Stimulated activated CD8-positive, alpha-beta memory T cell treated with anti-CD3 and anti-CD28 coated beads, Interleukin-15, amount 100 ng/mL, for 48 hours (primary cell): Measurements from ENCODE around the gene FLT4.

ENCODE experiments used
- DNase-seq, 2 donors: peaks; one replicate each; pipeline ENCODE4 v3.0.0-alpha.2; 2020; ENCODE audit warnings: low read depth in 2 of 2

Gene FLT4

DNA sequence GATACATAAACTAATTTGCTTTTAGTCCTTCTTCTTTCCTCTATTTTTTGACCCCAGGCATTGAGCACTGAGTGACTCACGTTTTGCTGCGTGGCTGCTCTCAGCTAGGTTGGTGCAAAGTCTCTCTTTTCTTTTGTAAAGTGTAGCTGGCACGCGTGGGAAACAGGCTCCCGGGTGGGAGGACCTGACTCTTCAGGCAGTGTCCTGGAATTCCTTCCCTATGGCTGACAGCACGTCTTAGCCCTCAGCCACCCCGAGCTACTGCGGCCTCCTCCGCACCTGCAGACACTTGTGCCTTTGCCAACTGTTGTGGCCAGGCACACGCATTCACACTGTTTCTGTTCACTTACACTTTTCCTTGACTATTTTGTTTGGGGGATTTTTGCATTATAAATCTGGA is 57.2 kb downstream of the FLT4 start:
- DNase-seq = no peak

- no peak for DNase-seq
These were observed 58.0 kb downstream of the FLT4 start, which contains the start of gene SCGB3A1 for GRCh38 chr5:180591311-180591887. Gene SCGB3A1, minus strand, starts transcription at chr5:180591499. Its CDS starts 37 bp downstream, at chr5:180591462.

- DNase-seq = no peak
These were observed 58.7 kb downstream of the FLT4 start for GRCh38 chr5:180590543-180591310.

DNA sequence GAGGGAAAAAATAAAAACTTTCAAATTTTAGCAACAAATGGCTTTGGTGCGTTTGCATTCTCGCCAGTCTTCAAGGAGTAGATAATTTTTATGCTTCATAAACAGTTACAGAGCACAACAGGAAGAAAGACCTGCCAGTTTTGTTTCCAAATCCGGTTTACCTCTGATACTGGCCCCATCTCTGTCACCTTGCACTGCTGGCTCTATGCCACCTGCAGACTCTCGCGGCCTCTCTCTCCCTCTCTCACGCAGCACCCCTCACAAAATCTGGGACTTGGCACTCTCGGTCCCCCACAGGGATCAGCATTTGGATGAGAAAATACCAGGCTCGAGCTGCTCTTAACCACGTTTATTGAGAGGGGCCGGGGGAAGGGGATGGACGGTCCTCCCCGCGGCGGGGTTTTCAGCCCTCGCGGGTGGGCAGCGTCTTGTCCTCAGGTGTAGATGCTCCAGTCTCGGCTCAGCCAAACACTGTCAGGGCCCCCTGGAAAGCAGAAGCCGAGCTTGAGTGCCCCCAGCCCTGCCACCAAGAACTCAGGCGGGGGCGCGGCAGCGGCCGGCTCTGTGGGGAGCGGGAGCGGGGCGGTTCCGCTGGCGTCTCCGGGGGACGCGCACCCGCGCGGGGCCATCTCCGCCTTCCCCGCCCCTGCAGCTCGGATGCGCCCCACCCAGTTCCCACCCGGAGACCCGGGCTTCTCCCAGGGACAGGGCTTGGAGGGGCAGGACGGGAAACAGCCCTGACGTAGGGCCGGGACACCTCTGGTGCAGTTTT is 59.4 kb downstream of the FLT4 start:
- no peak for DNase-seq

DNA sequence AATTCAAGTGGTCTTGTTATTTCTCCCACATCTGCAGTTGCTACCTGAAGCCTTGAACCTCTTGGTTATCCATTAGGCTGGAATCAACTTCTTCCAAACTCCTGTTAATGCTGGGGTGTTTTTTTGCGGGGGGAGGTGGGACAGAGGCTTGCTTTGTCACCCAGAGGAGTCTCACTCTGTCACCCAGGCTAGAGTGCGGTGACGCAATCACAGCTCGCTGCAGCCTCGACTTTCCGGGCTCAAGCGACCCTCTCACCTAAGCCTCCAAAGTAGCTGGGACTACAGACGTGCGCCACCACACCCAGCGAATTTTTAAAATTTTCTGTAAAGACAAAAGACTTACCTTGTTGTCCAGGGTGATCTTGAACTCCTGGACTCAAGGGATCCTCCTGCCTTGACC is 62.5 kb downstream of the FLT4 start:
- DNase-seq = no peak

- no peak for DNase-seq
These were observed 63.2 kb downstream of the FLT4 start for GRCh38 chr5:180586204-180586603.

DNA sequence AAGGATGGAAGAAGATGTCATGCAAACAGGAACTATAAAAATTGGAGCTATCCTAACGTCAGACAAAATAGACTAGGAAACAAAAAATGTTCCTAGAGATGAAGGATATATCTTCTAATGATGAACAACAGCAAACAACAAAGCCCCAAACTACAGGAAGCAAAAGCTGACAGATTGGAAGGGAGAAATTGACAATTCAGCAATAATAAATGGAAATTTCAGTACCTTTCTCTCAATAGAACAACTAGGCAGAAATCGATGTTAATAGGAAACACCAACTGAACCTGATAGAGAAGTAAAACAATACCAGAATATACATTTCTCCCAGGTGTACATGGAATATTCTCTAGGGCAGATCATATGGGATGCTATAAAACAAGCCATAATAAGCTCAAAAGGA is 65.7 kb downstream of the FLT4 start:
- DNase-seq = no peak

DNA sequence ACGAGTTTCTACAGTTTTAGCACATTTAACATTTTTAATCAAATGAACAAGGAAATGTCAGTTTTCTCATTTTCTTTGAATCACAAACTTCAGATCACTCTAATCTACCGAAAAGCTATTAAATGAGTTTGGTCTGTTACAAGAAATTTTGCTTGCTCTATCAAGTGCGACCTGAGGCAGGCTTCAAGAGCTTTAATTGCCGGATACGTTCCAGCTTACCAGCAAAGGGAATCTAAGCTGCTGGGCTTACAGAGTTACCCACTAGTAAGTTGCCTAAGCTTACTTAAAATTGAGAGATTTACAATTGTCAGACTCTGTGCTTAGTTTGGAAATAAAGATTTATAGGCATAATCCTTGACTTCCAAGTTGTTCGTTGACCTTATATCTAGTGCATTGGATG is 68.7 kb downstream of the FLT4 start:
- no peak for DNase-seq

- no peak for DNase-seq
These were observed 73.8 kb downstream of the FLT4 start for GRCh38 chr5:180575571-180575970.

DNA sequence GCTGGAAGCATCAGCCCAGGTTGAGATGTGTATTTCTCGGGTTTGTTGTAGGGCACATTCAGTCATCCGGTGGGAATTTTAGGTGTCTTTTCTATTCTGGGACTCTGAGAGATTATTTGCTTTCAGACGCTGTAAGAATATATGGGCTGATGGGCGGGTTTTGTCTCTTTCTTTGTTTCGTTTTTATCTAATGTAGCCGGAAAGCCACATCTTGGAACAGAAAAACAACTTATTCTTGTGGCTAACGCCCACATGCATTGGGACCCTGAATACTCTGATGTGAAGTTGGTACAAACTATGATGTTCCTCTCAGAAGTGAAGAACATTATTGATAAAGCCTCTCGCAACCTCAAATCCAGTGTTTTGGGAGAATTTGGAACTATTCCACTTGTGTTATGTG is 80.5 kb downstream of the FLT4 start:
- no peak for DNase-seq

GRCh38 chr5:180563994-180564393 is 85.4 kb downstream of the FLT4 start:
- DNase-seq = peak in 1 of 2 donors; percentile 18

DNA sequence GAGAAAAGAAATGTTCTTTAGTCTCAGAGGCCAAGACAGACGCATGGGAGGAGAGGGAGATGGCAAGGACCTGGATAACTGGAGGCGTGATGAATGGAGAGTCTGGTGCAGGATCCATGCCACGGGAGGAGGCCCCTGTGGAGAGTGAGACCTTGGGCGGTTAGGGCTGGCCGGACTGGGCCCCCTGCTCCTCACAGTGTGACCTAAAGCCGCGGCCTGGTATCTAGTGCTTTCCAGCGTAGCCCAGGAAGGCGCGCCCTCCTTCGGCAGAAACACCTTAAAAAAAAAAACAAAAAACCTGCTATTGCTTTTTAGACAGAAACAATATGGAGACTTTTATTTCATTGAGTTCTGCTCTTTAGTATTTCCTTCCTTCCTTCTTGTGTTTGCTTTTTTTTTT is 91.2 kb downstream of the FLT4 start:
- no peak for DNase-seq

DNA sequence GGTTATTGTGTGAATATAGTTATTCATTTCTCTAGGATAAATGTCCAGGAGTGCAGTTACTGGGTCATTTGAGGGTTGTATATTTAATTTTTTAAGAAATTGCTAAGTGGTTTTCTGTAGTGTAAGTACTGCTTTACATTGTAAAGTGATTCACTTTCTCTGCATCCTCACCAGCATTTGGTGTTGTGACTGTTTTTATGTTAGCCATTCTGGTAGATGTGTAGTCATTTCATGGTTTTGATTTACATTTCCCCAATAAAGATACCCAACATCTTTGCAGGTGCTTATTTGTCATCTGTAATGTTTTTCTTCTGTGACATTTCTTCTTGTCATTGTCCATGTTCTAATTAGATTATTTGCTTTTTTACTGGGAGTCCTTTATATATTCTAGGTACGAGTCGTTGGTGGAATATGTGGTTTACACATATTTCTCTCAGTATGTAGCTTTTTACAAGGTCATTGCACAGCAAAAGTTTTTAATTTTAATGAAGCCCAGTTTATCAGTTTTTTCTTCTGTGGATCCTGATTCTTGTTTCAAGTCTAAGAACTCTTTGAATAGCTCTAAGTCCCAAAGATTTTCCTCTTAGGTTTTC is 92.1 kb downstream of the FLT4 start:
- DNase-seq = no peak

DNA sequence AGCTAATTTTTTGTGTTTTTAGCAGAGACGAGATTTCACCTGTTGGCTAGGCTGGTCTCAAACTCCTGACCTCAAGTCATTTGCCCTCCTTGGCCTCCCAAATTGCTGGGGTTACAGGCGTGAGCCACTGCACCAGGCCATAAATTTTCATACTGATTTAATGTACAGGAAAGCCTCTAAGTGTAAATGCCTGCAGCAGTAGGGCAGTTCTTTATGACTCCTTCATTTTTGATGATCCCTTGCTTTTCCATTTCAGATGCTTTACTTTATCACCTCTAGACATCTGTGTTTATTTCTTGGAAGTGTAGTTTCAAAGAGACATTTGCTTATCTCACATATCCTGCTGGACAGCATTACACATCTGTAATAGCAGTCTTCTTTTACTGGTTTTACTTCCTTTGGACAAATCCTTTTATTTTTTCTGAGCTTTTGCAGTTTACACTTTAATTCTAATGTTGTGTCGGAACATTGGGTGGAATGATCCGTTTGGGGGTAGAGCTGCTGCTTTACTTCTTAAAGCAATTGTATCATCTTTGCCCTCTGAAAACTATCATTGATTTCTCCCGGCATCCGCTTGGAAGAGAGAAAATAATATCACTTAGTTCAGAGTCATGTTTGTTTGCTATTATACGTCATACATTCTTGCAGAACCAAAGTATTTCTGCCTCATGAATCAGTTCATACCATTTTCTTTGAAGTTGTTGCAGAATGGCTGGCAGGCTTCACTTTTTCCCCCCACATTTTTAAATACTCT is 94.1 kb downstream of the FLT4 start:
- DNase-seq = no peak

GRCh38 chr5:180553530-180553929 is 95.9 kb downstream of the FLT4 start:
- DNase-seq = no peak
